ENCODE results near the gene PRKACG. TPM values are rescaled to one million over a fixed set of nuclear protein-coding genes. Genes with fewer than 3 reads are reported as not detected.

PRKACG gene
- polyA plus RNA-seq, 1 donor from 2014 or later, result not detected

- Histone ChIP-seq H3K9me2 (ENCODE audit: insufficient read depth, low read length) (no peaks in the 10 kb centered on the region), H3F3A (ENCODE audit: insufficient read depth, low read length, poor library complexity, severe bottlenecking) (no peaks in the 10 kb centered on the region), H4K20me1 (ENCODE audit: insufficient read depth) (no peaks in the 10 kb centered on the region), H3K4me3 (ENCODE audit: low read length) (no peak overlapping the region), H3K4me2 (ENCODE audit: low read length) (no peak overlapping the region), H3K9me3 (ENCODE audit: low read length) (no peaks in the 10 kb centered on the region), H3K27me3 (ENCODE audit: insufficient read depth, low read depth, low read length) (no peaks in the 10 kb centered on the region), H2AFZ (ENCODE audit: low read depth, low read length) (no peak overlapping the region), H3K9ac (ENCODE audit: low read length) (no peak overlapping the region), H3K36me3 (ENCODE audit: insufficient read depth, low read length) (no peaks in the 10 kb centered on the region), H3K27ac (ENCODE audit: low read length) (no peak overlapping the region), H3K79me2 (replicated peaks; ENCODE audit: insufficient read depth, low read length) (no peaks in the 10 kb centered on the region)
- TF ChIP-seq RAD21 (conservative IDR thresholded peaks at IDR 0.05), result no peak
- TF ChIP-seq CTCF (IDR thresholded peaks at IDR 0.05; ENCODE audit: poor library complexity, severe bottlenecking), result no peak
- TF ChIP-seq MXI1 (conservative IDR thresholded peaks at IDR 0.05; ENCODE audit: poor library complexity, severe bottlenecking), result no peak
- TF ChIP-seq EZH2 (IDR thresholded peaks at IDR 0.05; ENCODE audit: borderline replicate concordance, insufficient read depth, low read length, poor library complexity, severe bottlenecking), result no peak
- TF ChIP-seq REST (IDR thresholded peaks at IDR 0.05; ENCODE audit: borderline replicate concordance), result no peak
- TF ChIP-seq TAF1 (IDR thresholded peaks at IDR 0.05; ENCODE audit: low read depth), result no peak
- TF ChIP-seq POLR2AphosphoS5 (IDR thresholded peaks at IDR 0.05), result no peak
- TF ChIP-seq SMC3 (conservative IDR thresholded peaks at IDR 0.05; ENCODE audit: poor library complexity), result no peak
- TF ChIP-seq EP300 (conservative IDR thresholded peaks at IDR 0.05; ENCODE audit: poor library complexity, severe bottlenecking), result no peak
Measured at GRCh38 chr9:69001921-69002320, 12.0 kb downstream of the PRKACG start.

- Histone ChIP-seq H3K9ac (ENCODE audit: low read length) (no peak overlapping the region), H4K20me1 (ENCODE audit: insufficient read depth) (no peaks in the 10 kb centered on the region), H3K4me2 (ENCODE audit: low read length) (no peak overlapping the region), H3F3A (ENCODE audit: insufficient read depth, low read length, poor library complexity, severe bottlenecking) (no peaks in the 10 kb centered on the region), H3K79me2 (replicated peaks; ENCODE audit: insufficient read depth, low read length) (no peaks in the 10 kb centered on the region), H3K27me3 (ENCODE audit: insufficient read depth, low read depth, low read length) (no peaks in the 10 kb centered on the region), H3K36me3 (ENCODE audit: insufficient read depth, low read length) (no peaks in the 10 kb centered on the region), H3K9me3 (ENCODE audit: low read length) (no peaks in the 10 kb centered on the region), H3K4me3 (ENCODE audit: low read length) (no peak overlapping the region), H2AFZ (ENCODE audit: low read depth, low read length) (no peak overlapping the region), H3K9me2 (ENCODE audit: insufficient read depth, low read length) (no peaks in the 10 kb centered on the region), H3K27ac (ENCODE audit: low read length) (no peak overlapping the region)
- TF ChIP-seq CTCF (IDR thresholded peaks at IDR 0.05; ENCODE audit: poor library complexity, severe bottlenecking) (peak; percentile 90), RAD21 (conservative IDR thresholded peaks at IDR 0.05) (peak; percentile 91), REST (IDR thresholded peaks at IDR 0.05; ENCODE audit: borderline replicate concordance) (no peak), SMC3 (conservative IDR thresholded peaks at IDR 0.05; ENCODE audit: poor library complexity) (peak; percentile 92), POLR2AphosphoS5 (IDR thresholded peaks at IDR 0.05) (no peak), EP300 (conservative IDR thresholded peaks at IDR 0.05; ENCODE audit: poor library complexity, severe bottlenecking) (no peak), MXI1 (conservative IDR thresholded peaks at IDR 0.05; ENCODE audit: poor library complexity, severe bottlenecking) (peak; percentile 31)
Measured at GRCh38 chr9:68999393-69000105, 14.4 kb downstream of the PRKACG start.

Data from neural cell (in vitro differentiated cells).